HepG2 (cell line): Measurements from ENCODE around the gene MCC. TPM values are rescaled to one million over a fixed set of nuclear protein-coding genes. Genes with fewer than 3 reads are reported as not detected.

Source experiments
- ATAC-seq: fragments of 200-7000 bp; cut with Tn5 transposase; 3 replicates; pipeline ENCODE4 v1.9.1; 2020; ENCODE audit warnings: mild to moderate bottlenecking, moderate library complexity
- BruUV-seq: library from RNA; stranded (reverse); fragments of 400-500 nt; replicated peaks from 2 replicates; lab custom pipeline; 2021; lab: Mats Ljungman, UMichigan
- CTCF ChIA-PET: fragments of 300-600 bp; formaldehyde crosslinking; extraction: SDS; loops from one replicate; lab custom pipeline; 2021; ENCODE audit warnings: low total read pairs, inconsistent platforms, low intra/inter-chr PET ratio; lab: Yijun Ruan, JAX
- POLR2A ChIA-PET: fragments of 350-600 bp; sonication (Branson Sonifier 250); formaldehyde crosslinking; loops from one replicate; lab custom pipeline; 2020; ENCODE audit warnings: antibody characterized with exemption, inconsistent platforms; lab: Yijun Ruan, JAX
- DNase-seq: peaks from one replicate; pipeline ENCODE4 v3.0.0-alpha.2; 2015; ENCODE audit warnings: low spot score
- FAIRE-seq: peaks from 3 replicates; lab custom pipeline; 2011; peaks lifted over from hg19 to GRCh38; lab: Jason Lieb, UNC
- H2AFZ ChIP-seq: one replicate; pipeline ENCODE4 v1.6.1; 2011; ENCODE audit warnings: low read length, inconsistent platforms
- H3K27ac ChIP-seq: fragments of 300-600 bp; 3 replicates; pipeline ENCODE4 v1.8.0; 2011; ENCODE audit warnings: mixed run types, mild to moderate bottlenecking, mixed read lengths, low read length, inconsistent platforms; ENCODE audit not compliant: insufficient read depth; ENCODE audit errors: extremely low read length
- H3K27me3 ChIP-seq, 2 experiments: fragments of 200-600 bp in 1 of 2; 2 replicates in 1 of 2; 3 replicates in 1 of 2; pipeline versions ENCODE4 v1.6.0 to v1.8.0; 2011; ENCODE audit warnings: low read length in 2 of 2, mild to moderate bottlenecking in 2 of 2, moderate library complexity in 2 of 2, inconsistent platforms in 1 of 2; ENCODE audit not compliant: insufficient read depth in 2 of 2, control insufficient read depth in 1 of 2
- H3K36me3 ChIP-seq, 2 experiments: fragments of 200-600 bp in 1 of 2; replicated peaks in 1 of 2; 2 replicates in 1 of 2; 3 replicates in 1 of 2; pipeline versions ENCODE4 v1.5.1 to v1.8.0; 2011; ENCODE audit warnings: low read length in 2 of 2, inconsistent platforms in 1 of 2; ENCODE audit not compliant: insufficient read depth in 2 of 2, control insufficient read depth in 1 of 2
- H3K4me1 ChIP-seq: 2 replicates; pipeline ENCODE4 v1.5.1; 2012; ENCODE audit warnings: low read length, inconsistent platforms; ENCODE audit not compliant: insufficient read depth
- H3K4me2 ChIP-seq: 2 replicates; pipeline ENCODE4 v1.6.0; 2011; ENCODE audit warnings: low read depth, low read length, inconsistent platforms
- H3K4me3 ChIP-seq, 3 experiments: fragments of 200-600 bp in 1 of 3; sonication (generic), shearing (Covaris generic) in 1 of 3; replicated peaks in 1 of 3; 2 replicates each; pipeline ENCODE4 v1.5.1; 2011 to 2016; ENCODE audit warnings: low read length in 3 of 3, inconsistent platforms in 2 of 3, low read depth in 2 of 3, mild to moderate bottlenecking in 2 of 3, control low read depth in 1 of 3, mixed read lengths in 1 of 3; ENCODE audit not compliant: insufficient read depth in 1 of 3
- H3K79me2 ChIP-seq: one replicate; pipeline ENCODE4 v1.6.1; 2011; ENCODE audit warnings: low read length, inconsistent platforms; ENCODE audit not compliant: insufficient read depth
- H3K9ac ChIP-seq: 2 replicates; pipeline ENCODE4 v1.6.0; 2011; ENCODE audit warnings: mild to moderate bottlenecking, low read depth, low read length, inconsistent platforms; ENCODE audit not compliant: insufficient read depth
- H3K9me3 ChIP-seq: 2 replicates; pipeline ENCODE4 v1.5.1; 2012; ENCODE audit warnings: mild to moderate bottlenecking, low read length
- H4K20me1 ChIP-seq: 2 replicates; pipeline ENCODE4 v1.6.0; 2011; ENCODE audit warnings: inconsistent platforms, mild to moderate bottlenecking, low read length, moderate library complexity; ENCODE audit not compliant: insufficient read depth
- GTF2F1 ChIP-seq: fragments of 150-350 bp; IDR thresholded peaks from 2 replicates; pipeline ENCODE4 v1.6.1; 2014; ENCODE audit warnings: low read length
- GZF1 ChIP-seq: sonication (generic); formaldehyde crosslinking; IDR thresholded peaks from 2 replicates; pipeline ENCODE4 v1.5.1; 2020; ENCODE audit warnings: mild to moderate bottlenecking, missing genetic modification reagents
- HOXA5 ChIP-seq: sonication (generic); formaldehyde crosslinking; IDR thresholded peaks from 2 replicates; pipeline ENCODE4 v1.4.0; 2020; ENCODE audit warnings: missing genetic modification reagents
- KLF12 ChIP-seq: sonication (generic); formaldehyde crosslinking; IDR thresholded peaks from 2 replicates; pipeline ENCODE4 v1.4.0; 2020; ENCODE audit warnings: missing genetic modification reagents, borderline replicate concordance
- MED1 ChIP-seq: sonication (generic); formaldehyde crosslinking; IDR thresholded peaks from 2 replicates; pipeline ENCODE4 v1.4.0; 2020; ENCODE audit warnings: missing genetic modification reagents
- MEF2D ChIP-seq: sonication (generic); formaldehyde crosslinking; IDR thresholded peaks from 2 replicates; pipeline ENCODE4 v1.5.1; 2020; ENCODE audit warnings: mild to moderate bottlenecking, missing genetic modification reagents
- NFRKB ChIP-seq: fragments of 450-650 bp; IDR thresholded peaks from 2 replicates; pipeline ENCODE4 v1.6.1; 2017
- PHF21A ChIP-seq: sonication (generic); formaldehyde crosslinking; IDR thresholded peaks from 2 replicates; pipeline ENCODE4 v1.5.0; 2020; ENCODE audit warnings: mild to moderate bottlenecking, missing genetic modification reagents
- TOE1 ChIP-seq: sonication (generic); formaldehyde crosslinking; IDR thresholded peaks from 2 replicates; pipeline ENCODE4 v1.4.0; 2020; ENCODE audit warnings: mild to moderate bottlenecking, missing genetic modification reagents
- ZNF234 ChIP-seq: sonication (generic); formaldehyde crosslinking; conservative IDR thresholded peaks from 2 replicates; pipeline ENCODE4 v1.5.1; 2020; ENCODE audit warnings: mild to moderate bottlenecking, missing genetic modification reagents
- ZNF34 ChIP-seq: sonication (generic); formaldehyde crosslinking; IDR thresholded peaks from 2 replicates; pipeline ENCODE4 v1.4.0; 2020; ENCODE audit warnings: mild to moderate bottlenecking, missing genetic modification reagents, borderline replicate concordance
- ZNF644 ChIP-seq: IDR thresholded peaks from 2 replicates; pipeline ENCODE4 v1.6.1; 2016; ENCODE audit warnings: low read depth
- ZSCAN29 ChIP-seq: sonication (generic); formaldehyde crosslinking; conservative IDR thresholded peaks from 2 replicates; pipeline ENCODE4 v1.4.0; 2020; ENCODE audit warnings: mild to moderate bottlenecking, missing genetic modification reagents
- WGBS: methylation state at CpG from one replicate; pipeline ENCODE4 v1.1.6; 2017; ENCODE audit warnings: low lambda C conversion rate; 5-methylcytosine and 5-hydroxymethylcytosine counted together
- in situ Hi-C: cut with HindIII; loops from 2 replicates; pipeline ENCODE4 v1.10.0; 2017; ENCODE audit warnings: low pct_unique_long_range_greater_than_20kb; ENCODE audit not compliant: extremely low pct_ligation_motif_present
- intact Hi-C: fragments of 100-400 bp; cut with micrococcal nuclease; formaldehyde crosslinking; loops from one replicate; pipeline ENCODE4 v1.10.0; 2022; ENCODE audit not compliant: unreplicated experiment
- polyA plus RNA-seq, 8 experiments: library from polyadenylated mRNA; depleted of rRNA in 3 of 8; stranded (reverse) in 7 of 8; unstranded in 1 of 8; fragments of >200 nt; fragmentation: Illumina TruSeq in 4 of 8; extraction: Trizol in 4 of 8; gene quantifications; 2 replicates each; pipeline versions ENCODE4 v1.2.1 to v1.2.3, GENCODE V29; 2011 to 2016; ENCODE audit warnings: low read depth in 4 of 8, missing spikeins in 1 of 8, mixed read lengths in 1 of 8; ENCODE audit not compliant: insufficient read depth in 1 of 8
- total RNA-seq, 5 experiments: library from RNA; depleted of rRNA; stranded (reverse); fragments of >200 nt; fragmentation: Illumina TruSeq; extraction: Trizol; gene quantifications; 2 replicates each; pipeline ENCODE4 v1.2.3, GENCODE V29; 2016; ENCODE audit warnings: low read depth in 1 of 5
- TF ChIP-seq, protein P1 (sequence below): sonication (generic); formaldehyde crosslinking; conservative IDR thresholded peaks from 2 replicates; pipeline ENCODE4 v1.8.1; 2023; ENCODE audit warnings: missing genetic modification reagents

Gene MCC
- total and polyA plus RNA-seq, 2 of the 13 experiments (the other 11 are each of a cell fraction or from before 2014, with no cell fraction given), result 0.55 to 2.4 TPM

DNA sequence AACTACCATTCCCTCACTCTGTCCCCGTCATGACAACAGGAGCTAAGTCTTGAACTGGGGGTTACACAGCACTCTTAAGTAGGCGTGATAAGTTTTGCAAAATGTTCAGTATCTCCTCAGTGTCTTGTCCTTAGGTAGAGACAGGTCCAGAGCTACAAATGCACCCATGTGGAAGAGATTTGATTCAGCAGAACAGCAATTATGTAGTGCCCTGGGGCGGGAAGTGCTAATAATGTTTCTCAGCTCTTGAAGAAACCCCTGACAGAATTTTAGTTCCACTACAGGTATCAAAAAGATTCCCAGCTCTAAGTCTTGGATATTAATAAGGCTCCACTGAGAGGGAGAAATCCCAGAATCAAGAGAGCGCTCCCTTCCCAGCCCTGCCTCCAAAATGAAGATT is 462.0 kb downstream of the MCC start:
- no peak overlapping the region for H3K27ac ChIP-seq
- no peak overlapping the region for H3K9ac ChIP-seq
- CTCF ChIA-PET, result no interaction called here
- POLR2A ChIA-PET, result no interaction called here
- FAIRE-seq (no peak), DNase-seq (no peak), ATAC-seq (no peak)
- peaks cover 3 to 12% of the 10 kb centered on the region in 2 experiments; a peak in 3 of 5 replicates for H3K36me3 ChIP-seq
- 96% methylated on average over 4 of the region's 4 CpGs for WGBS
- no peak overlapping the region for H3K4me2 ChIP-seq
- no peaks in the 10 kb centered on the region for H3K27me3 ChIP-seq
- no peak for TF ChIP-seq GZF1 (CRISPR knock-in tag)
- TF ChIP-seq GTF2F1, result no peak
- TF ChIP-seq MEF2D (CRISPR knock-in tag), result no peak
- TF ChIP-seq, protein P1, sequence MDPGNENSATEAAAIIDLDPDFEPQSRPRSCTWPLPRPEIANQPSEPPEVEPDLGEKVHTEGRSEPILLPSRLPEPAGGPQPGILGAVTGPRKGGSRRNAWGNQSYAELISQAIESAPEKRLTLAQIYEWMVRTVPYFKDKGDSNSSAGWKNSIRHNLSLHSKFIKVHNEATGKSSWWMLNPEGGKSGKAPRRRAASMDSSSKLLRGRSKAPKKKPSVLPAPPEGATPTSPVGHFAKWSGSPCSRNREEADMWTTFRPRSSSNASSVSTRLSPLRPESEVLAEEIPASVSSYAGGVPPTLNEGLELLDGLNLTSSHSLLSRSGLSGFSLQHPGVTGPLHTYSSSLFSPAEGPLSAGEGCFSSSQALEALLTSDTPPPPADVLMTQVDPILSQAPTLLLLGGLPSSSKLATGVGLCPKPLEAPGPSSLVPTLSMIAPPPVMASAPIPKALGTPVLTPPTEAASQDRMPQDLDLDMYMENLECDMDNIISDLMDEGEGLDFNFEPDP, result no peak
- no peak for TF ChIP-seq ZNF234 (CRISPR knock-in tag)
- no peak for TF ChIP-seq PHF21A
- TF ChIP-seq ZNF644 (CRISPR knock-in tag), result no peak
- no peak for TF ChIP-seq KLF12 (CRISPR knock-in tag)
- no peak for TF ChIP-seq MED1
- no peak for TF ChIP-seq TOE1 (CRISPR knock-in tag)
- TF ChIP-seq ZSCAN29, result no peak
- TF ChIP-seq ZNF34, result no peak
- no peak for TF ChIP-seq HOXA5 (CRISPR knock-in tag)
- no peak for TF ChIP-seq NFRKB
- no peak overlapping the region for H2AFZ ChIP-seq
- no peak overlapping the region for H3K4me3 ChIP-seq
- no peaks in the 10 kb centered on the region for H3K9me3 ChIP-seq
- in situ Hi-C loops, result loop anchor here (25.0 kb wide), 1 partner anchor 486 kb away; the partner anchor contains the start of gene YTHDC2
- H3K79me2 ChIP-seq, result no peaks in the 10 kb centered on the region
- intact Hi-C loops, result no loop called here
- H4K20me1 ChIP-seq, result no peaks in the 10 kb centered on the region
- H3K4me1 ChIP-seq, result peaks cover 15% of the 10 kb centered on the region
- no TSS peak for BruUV-seq
